Gastrocnemius medialis (tissue), 4 donors: Measurements from ENCODE around the gene ACOT7.

Source experiments
- POLR2A ChIP-seq, 2 donors: fragments of 450-650 bp; IDR thresholded peaks; one replicate each; pipeline ENCODE4 v1.6.1; 2017; ENCODE audit warnings: antibody characterized with exemption in 2 of 2, mild to moderate bottlenecking in 2 of 2, moderate library complexity in 2 of 2
- TF ChIP-seq, protein P1 (sequence below), 5 experiments: fragments of 450-650 bp in 3 of 5; fragments of 200-600 bp in 2 of 5; sonication (generic) in 2 of 5; IDR thresholded peaks in 4 of 5; conservative IDR thresholded peaks in 1 of 5; 1 replicate in 4 of 5; 2 replicates in 1 of 5; pipeline ENCODE4 v1.5.1; 2016 to 2019; ENCODE audit warnings: antibody characterized with exemption in 5 of 5, mild to moderate bottlenecking in 3 of 5, moderate library complexity in 3 of 5

DNA sequence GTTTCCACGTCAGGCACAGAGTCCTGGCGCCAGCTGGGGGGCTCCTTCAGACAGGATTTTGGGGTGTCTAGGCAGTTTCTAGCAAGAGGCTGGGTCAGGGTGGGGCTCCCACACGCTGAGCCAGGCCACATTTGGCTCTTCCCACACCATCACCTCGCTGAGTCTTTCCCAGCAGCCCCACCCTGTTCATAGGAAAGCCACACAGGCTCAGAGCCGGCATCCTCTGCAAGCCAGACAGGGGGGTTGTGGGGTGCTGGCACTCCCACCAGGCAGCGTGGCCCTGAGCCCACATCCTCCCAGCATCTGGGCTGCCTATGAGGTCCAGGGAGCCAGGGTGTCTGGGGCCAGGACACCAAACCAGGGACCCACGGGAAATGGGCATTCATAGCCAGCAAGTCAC, 129.9 kb downstream of the ACOT7 start:
- TF ChIP-seq, protein P1, sequence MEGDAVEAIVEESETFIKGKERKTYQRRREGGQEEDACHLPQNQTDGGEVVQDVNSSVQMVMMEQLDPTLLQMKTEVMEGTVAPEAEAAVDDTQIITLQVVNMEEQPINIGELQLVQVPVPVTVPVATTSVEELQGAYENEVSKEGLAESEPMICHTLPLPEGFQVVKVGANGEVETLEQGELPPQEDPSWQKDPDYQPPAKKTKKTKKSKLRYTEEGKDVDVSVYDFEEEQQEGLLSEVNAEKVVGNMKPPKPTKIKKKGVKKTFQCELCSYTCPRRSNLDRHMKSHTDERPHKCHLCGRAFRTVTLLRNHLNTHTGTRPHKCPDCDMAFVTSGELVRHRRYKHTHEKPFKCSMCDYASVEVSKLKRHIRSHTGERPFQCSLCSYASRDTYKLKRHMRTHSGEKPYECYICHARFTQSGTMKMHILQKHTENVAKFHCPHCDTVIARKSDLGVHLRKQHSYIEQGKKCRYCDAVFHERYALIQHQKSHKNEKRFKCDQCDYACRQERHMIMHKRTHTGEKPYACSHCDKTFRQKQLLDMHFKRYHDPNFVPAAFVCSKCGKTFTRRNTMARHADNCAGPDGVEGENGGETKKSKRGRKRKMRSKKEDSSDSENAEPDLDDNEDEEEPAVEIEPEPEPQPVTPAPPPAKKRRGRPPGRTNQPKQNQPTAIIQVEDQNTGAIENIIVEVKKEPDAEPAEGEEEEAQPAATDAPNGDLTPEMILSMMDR (IDR thresholded peaks at IDR 0.05 in 4 of 5, conservative IDR thresholded peaks at IDR 0.05 in 1 of 5): no peak
- TF ChIP-seq POLR2A (IDR thresholded peaks at IDR 0.05): no peak
